Neural progenitor cell (in vitro differentiated cells): ENCODE measurements around the gene KIRREL3. TPM values are rescaled to one million over a fixed set of nuclear protein-coding genes. Genes with fewer than 3 reads are reported as not detected.

Experiments used
- DNase-seq: peaks from one replicate; pipeline ENCODE4 v3.0.0-alpha.2; 2016; ENCODE audit warnings: low spot score
- H2AFZ ChIP-seq: fragments of 200-600 bp; sonication (generic); replicated peaks from 2 replicates; pipeline ENCODE4 v1.6.1; 2016; ENCODE audit warnings: antibody characterized with exemption
- H3F3A ChIP-seq: fragments of 200-600 bp; sonication (generic); 2 replicates; pipeline ENCODE4 v1.6.1; 2016; ENCODE audit warnings: antibody characterized with exemption, low read depth
- H3K27ac ChIP-seq: fragments of 200-600 bp; sonication (generic); 2 replicates; pipeline ENCODE4 v1.5.1; 2016; ENCODE audit warnings: mild to moderate bottlenecking
- H3K27me3 ChIP-seq: fragments of 200-600 bp; sonication (generic); 2 replicates; pipeline ENCODE4 v1.6.1; 2016; ENCODE audit warnings: mild to moderate bottlenecking, moderate library complexity
- H3K36me3 ChIP-seq: fragments of 200-600 bp; sonication (generic); 2 replicates; pipeline ENCODE4 v1.5.1; 2016
- H3K4me1 ChIP-seq: fragments of 200-600 bp; sonication (generic); 2 replicates; pipeline ENCODE4 v1.6.1; 2016; ENCODE audit warnings: mixed run types
- H3K4me2 ChIP-seq: fragments of 200-600 bp; sonication (generic); 2 replicates; pipeline ENCODE4 v1.6.1; 2016
- H3K4me3 ChIP-seq: fragments of 200-600 bp; sonication (generic); 2 replicates; pipeline ENCODE4 v1.5.1; 2016
- H3K79me2 ChIP-seq: fragments of 200-600 bp; sonication (generic); 2 replicates; pipeline ENCODE4 v1.6.1; 2016; ENCODE audit warnings: low read depth
- H3K9ac ChIP-seq: fragments of 200-600 bp; sonication (generic); 2 replicates; pipeline ENCODE4 v1.6.1; 2016
- H3K9me3 ChIP-seq: fragments of 200-600 bp; sonication (generic); 2 replicates; pipeline ENCODE4 v1.5.1; 2016; ENCODE audit warnings: low read depth
- H4K20me1 ChIP-seq: fragments of 200-600 bp; sonication (generic); 2 replicates; pipeline ENCODE4 v1.6.1; 2016; ENCODE audit warnings: low read depth
- H3K27ac Mint-ChIP-seq: 3 replicates; pipeline ENCODE4 v1.8.0; 2021; ENCODE audit warnings: mixed read lengths
- H3K27me3 Mint-ChIP-seq: 2 replicates; pipeline ENCODE4 v1.8.0; 2022; ENCODE audit warnings: low read depth, mild to moderate bottlenecking, inconsistent platforms, moderate library complexity, mixed read lengths; ENCODE audit not compliant: insufficient read depth
- H3K36me3 Mint-ChIP-seq: 3 replicates; pipeline ENCODE4 v1.8.0; 2021; ENCODE audit warnings: mixed read lengths
- H3K4me1 Mint-ChIP-seq: 3 replicates; pipeline ENCODE4 v1.8.0; 2021; ENCODE audit warnings: mixed read lengths
- H3K4me3 Mint-ChIP-seq: 3 replicates; pipeline ENCODE4 v1.8.0; 2021; ENCODE audit warnings: mild to moderate bottlenecking, moderate library complexity, mixed read lengths
- H3K9me3 Mint-ChIP-seq: 3 replicates; pipeline ENCODE4 v1.8.0; 2020; ENCODE audit warnings: mixed read lengths
- CTCF ChIP-seq: fragments of 200-600 bp; sonication (generic); IDR thresholded peaks from 2 replicates; pipeline ENCODE4 v1.5.1; 2017; ENCODE audit warnings: antibody characterized with exemption, mild to moderate bottlenecking
- EZH2 ChIP-seq: fragments of 200-600 bp; sonication (generic); IDR thresholded peaks from 2 replicates; pipeline ENCODE4 v1.6.1; 2017; ENCODE audit warnings: antibody characterized with exemption, mild to moderate bottlenecking, moderate library complexity
- EZH2phosphoT487 ChIP-seq: fragments of 200-600 bp; sonication (generic); IDR thresholded peaks from 2 replicates; pipeline ENCODE4 v1.6.1; 2017; ENCODE audit warnings: antibody characterized with exemption
- total RNA-seq: library from RNA; depleted of rRNA; stranded (reverse); fragments of >200 nt; gene quantifications from 2 replicates; pipeline ENCODE4 v1.2.3, GENCODE V29; 2015; ENCODE audit warnings: low replicate concordance

The KIRREL3 gene
- total RNA-seq, 1 donor from 2014 or later: 1.1 TPM

DNA sequence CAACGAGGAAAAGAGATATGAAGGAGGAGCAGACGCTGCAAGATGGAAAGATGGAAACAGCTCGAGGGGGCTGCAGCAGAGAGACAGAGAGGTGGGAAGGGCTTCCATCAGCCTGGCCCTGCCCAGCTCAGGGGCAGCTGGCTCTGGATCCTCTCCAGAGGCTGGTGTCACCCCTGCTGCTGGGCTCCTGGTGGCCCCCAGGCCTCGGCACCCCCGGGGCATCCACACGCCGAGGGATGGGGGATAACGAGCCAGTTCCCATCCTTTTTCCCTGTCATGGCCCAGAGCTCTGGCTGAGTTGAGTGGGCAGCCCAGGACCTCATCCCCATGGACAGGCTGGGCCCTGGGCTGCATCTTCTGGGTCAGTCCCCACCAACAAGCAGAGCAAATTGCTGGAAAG is 542.8 kb downstream of the KIRREL3 start:
- no peaks in the 10 kb centered on the region for H3K27me3 ChIP-seq
- no peaks in the 10 kb centered on the region for H3K79me2 ChIP-seq
- no peaks in the 10 kb centered on the region for H3F3A ChIP-seq
- TF ChIP-seq CTCF: no peak
- TF ChIP-seq EZH2: no peak
- no peak for TF ChIP-seq EZH2phosphoT487
- no peak overlapping the region for H2AFZ ChIP-seq
- DNase-seq: no peak
- no peak overlapping the region for H3K9ac ChIP-seq
- H3K27ac ChIP-seq: no peak overlapping the region
- Mint-ChIP-seq H3K4me3 (no peak overlapping the region), H3K9me3 (no peaks in the 10 kb centered on the region), H3K27me3 (peaks cover 10% of the 10 kb centered on the region), H3K27ac (no peak overlapping the region), H3K36me3 (no peaks in the 10 kb centered on the region), H3K4me1 (peaks cover 10% of the 10 kb centered on the region)
- H3K4me2 ChIP-seq: no peak overlapping the region
- no peak overlapping the region for H3K4me3 ChIP-seq
- H4K20me1 ChIP-seq: no peaks in the 10 kb centered on the region
- H3K4me1 ChIP-seq: peaks cover 15% of the 10 kb centered on the region
- H3K9me3 ChIP-seq: no peaks in the 10 kb centered on the region
- no peaks in the 10 kb centered on the region for H3K36me3 ChIP-seq

- H3K4me1 ChIP-seq: peaks cover 23% of the 10 kb centered on the region
- H3K27me3 Mint-ChIP-seq: peaks cover 7% of the 10 kb centered on the region
Observed at GRCh38 chr11:126456783-126457542, 543.6 kb downstream of the KIRREL3 start.

DNA sequence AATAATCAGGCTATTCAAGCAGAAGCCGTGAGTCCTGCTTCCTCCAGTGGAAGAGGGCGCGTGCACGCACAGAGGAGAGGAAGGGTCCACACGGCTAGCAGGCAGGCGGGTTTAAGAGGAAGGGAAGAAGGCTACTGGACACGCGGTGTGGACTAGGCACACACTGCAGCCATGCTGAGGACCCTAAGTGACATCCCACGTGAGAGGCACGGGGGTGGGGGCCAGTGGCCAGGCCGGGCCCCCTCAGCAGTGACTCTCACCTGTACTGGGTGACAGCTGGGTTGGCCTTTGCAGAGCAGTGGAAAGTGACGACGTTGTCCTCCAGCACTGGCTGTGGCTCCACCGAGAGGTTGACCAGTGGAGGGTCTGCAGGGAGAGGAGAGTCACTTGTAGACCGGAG is 544.5 kb downstream of the KIRREL3 start:
- H3K27ac ChIP-seq: no peak overlapping the region
- H3K27ac Mint-ChIP-seq: no peak overlapping the region
- TF ChIP-seq EZH2 (no peak), CTCF (no peak), EZH2phosphoT487 (no peak)
- H3K79me2 ChIP-seq: no peaks in the 10 kb centered on the region
- H3K27me3 Mint-ChIP-seq: peaks cover 14% of the 10 kb centered on the region
- no peak overlapping the region for H3K4me3 ChIP-seq
- H4K20me1 ChIP-seq: no peaks in the 10 kb centered on the region
- H3K9me3 Mint-ChIP-seq: no peaks in the 10 kb centered on the region
- peaks cover 21% of the 10 kb centered on the region for H3K4me1 Mint-ChIP-seq
- no peak overlapping the region for H3K4me2 ChIP-seq
- no peak overlapping the region for H3K4me3 Mint-ChIP-seq
- no peaks in the 10 kb centered on the region for H3K9me3 ChIP-seq
- peaks cover 4% of the 10 kb centered on the region for H3K36me3 Mint-ChIP-seq
- peaks cover 29% of the 10 kb centered on the region for H3K4me1 ChIP-seq
- no peak overlapping the region for H2AFZ ChIP-seq
- H3K36me3 ChIP-seq: no peaks in the 10 kb centered on the region
- H3K9ac ChIP-seq: no peak overlapping the region
- DNase-seq: no peak
- peaks cover 15% of the 10 kb centered on the region for H3F3A ChIP-seq
- H3K27me3 ChIP-seq: no peaks in the 10 kb centered on the region

More at GRCh38 chr11:126456783-126457542, 543.6 kb downstream of the KIRREL3 start:
- Histone ChIP-seq H2AFZ (no peak overlapping the region), H3F3A (peaks cover 6% of the 10 kb centered on the region), H3K4me2 (no peak overlapping the region), H4K20me1 (no peaks in the 10 kb centered on the region), H3K4me3 (no peak overlapping the region), H3K27me3 (no peaks in the 10 kb centered on the region), H3K79me2 (no peaks in the 10 kb centered on the region), H3K36me3 (no peaks in the 10 kb centered on the region), H3K9me3 (no peaks in the 10 kb centered on the region), H3K9ac (no peak overlapping the region), H3K27ac (no peak overlapping the region)
- no peaks in the 10 kb centered on the region for H3K36me3 Mint-ChIP-seq
- TF ChIP-seq CTCF: no peak
- TF ChIP-seq EZH2: no peak
- no peak for TF ChIP-seq EZH2phosphoT487
- H3K4me3 Mint-ChIP-seq: no peak overlapping the region
- H3K9me3 Mint-ChIP-seq: no peaks in the 10 kb centered on the region
- no peak for DNase-seq
- H3K4me1 Mint-ChIP-seq: peaks cover 13% of the 10 kb centered on the region
- no peak overlapping the region for H3K27ac Mint-ChIP-seq
